Gastrocnemius medialis (tissue), 4 donors: Measurements from ENCODE around the gene SMG6. TPM values are rescaled to one million over a fixed set of nuclear protein-coding genes. Genes with fewer than 3 reads are reported as not detected.
"Not testable (repeated sequence)": the region's sequence is repeated elsewhere in the genome, so short reads cannot be mapped to it uniquely, and the experiment has no call there.

ENCODE experiments used
- ATAC-seq, 2 donors: fragments of 150-250 bp; one replicate each; pipeline ENCODE4 v1.9.1; 2016
- DNase-seq, 2 donors: peaks; one replicate each; pipeline ENCODE4 v3.0.0-alpha.2; 2019
- H3K27ac ChIP-seq, 4 donors: fragments of 200-600 bp; sonication (generic); 1 replicate in 1 of 4; 2 replicates in 3 of 4; pipeline ENCODE4 v1.5.1; 2016 to 2018; ENCODE audit warnings: mild to moderate bottlenecking in 2 of 4, moderate library complexity in 1 of 4
- H3K27me3 ChIP-seq, 3 donors: fragments of 200-600 bp; sonication (generic) in 2 of 3; 1 replicate in 1 of 3; 2 replicates in 2 of 3; pipeline versions ENCODE4 v1.5.1 to v1.6.0; 2016 to 2019; ENCODE audit warnings: mild to moderate bottlenecking in 1 of 3, moderate library complexity in 1 of 3
- H3K36me3 ChIP-seq, 2 donors: fragments of 200-600 bp; sonication (generic) in 1 of 2; one replicate each; pipeline ENCODE4 v1.5.1; 2017 to 2018
- H3K4me1 ChIP-seq, 2 donors: fragments of 200-600 bp; sonication (generic) in 1 of 2; one replicate each; pipeline ENCODE4 v1.5.1; 2016 to 2017; ENCODE audit warnings: mild to moderate bottlenecking in 2 of 2
- H3K4me3 ChIP-seq, 4 donors: fragments of 200-600 bp; sonication (generic) in 3 of 4; 1 replicate in 1 of 4; 2 replicates in 3 of 4; pipeline ENCODE4 v1.5.1; 2016 to 2019; ENCODE audit warnings: mild to moderate bottlenecking in 2 of 4
- H3K9me3 ChIP-seq, 3 donors: fragments of 200-600 bp; sonication (generic) in 2 of 3; 1 replicate in 1 of 3; 2 replicates in 2 of 3; pipeline ENCODE4 v1.5.1; 2016 to 2019
- POLR2A ChIP-seq, 2 donors: fragments of 450-650 bp; IDR thresholded peaks; one replicate each; pipeline ENCODE4 v1.6.1; 2017; ENCODE audit warnings: antibody characterized with exemption in 2 of 2, mild to moderate bottlenecking in 2 of 2, moderate library complexity in 2 of 2
- in situ Hi-C, 4 donors: fragments of 200-750 bp; cut with MboI; loops; one replicate each; pipeline versions ENCODE4 v1.15.0 to v1.8.0; 2017; ENCODE audit warnings: low sequenced_read_pairs in 4 of 4
- intact Hi-C: fragments of 100-400 bp; cut with DNase I; formaldehyde crosslinking; loops from one replicate; pipeline ENCODE4 v1.15.1; 2023; ENCODE audit warnings: low total_unique reads
- total RNA-seq, 4 donors: library from RNA; depleted of rRNA; stranded (reverse); fragments of >200 nt; gene quantifications; one replicate each; pipeline versions ENCODE4 v1.1.0 to v1.2.3, GENCODE V29; 2016
- TF ChIP-seq, protein P1 (sequence below), 5 experiments: fragments of 450-650 bp in 3 of 5; fragments of 200-600 bp in 2 of 5; sonication (generic) in 2 of 5; IDR thresholded peaks in 4 of 5; conservative IDR thresholded peaks in 1 of 5; 1 replicate in 4 of 5; 2 replicates in 1 of 5; pipeline ENCODE4 v1.5.1; 2016 to 2019; ENCODE audit warnings: antibody characterized with exemption in 5 of 5, mild to moderate bottlenecking in 3 of 5, moderate library complexity in 3 of 5

SMG6 gene
- total RNA-seq, 4 donors from 2014 or later, result 20.5 to 27.8 (median 23.0) TPM

GRCh38 chr17:2204393-2204792 lies 99.2 kb downstream of the SMG6 start:
- ATAC-seq, result no peak
- H3K36me3 ChIP-seq, result no peaks in the 10 kb centered on the region
- intact Hi-C loops, result no loop called here

DNA sequence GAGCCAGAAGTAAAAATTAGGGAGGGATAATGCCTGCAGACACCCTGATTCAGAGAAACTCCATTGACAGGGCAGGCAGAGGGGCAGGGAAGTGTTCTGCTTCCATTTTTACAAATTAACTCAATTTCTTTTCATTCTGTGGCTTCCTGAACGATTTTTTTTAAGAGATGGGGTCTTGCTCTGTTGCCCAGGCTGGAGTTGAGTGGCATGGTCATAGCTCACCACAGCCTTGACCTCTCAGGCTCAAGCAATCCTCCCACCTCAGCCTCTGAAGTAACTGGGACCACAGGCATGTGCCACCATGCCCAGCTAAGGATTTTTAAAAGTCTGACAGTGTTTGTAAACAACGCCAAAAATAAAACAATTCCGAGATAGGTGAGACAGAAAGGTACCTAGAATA lies 99.8 kb downstream of the SMG6 start:
- Histone ChIP-seq H3K4me3 (no peak overlapping the region), H3K9me3 (no peaks in the 10 kb centered on the region), H3K4me1 (peaks cover 38 to 41% of the 10 kb centered on the region in 2 donors), H3K27ac (peak overlapping the region in 2 of 4 donors; percentile 32 to 60), H3K36me3 (no peaks in the 10 kb centered on the region), H3K27me3 (no peaks in the 10 kb centered on the region)
- intact Hi-C loops, result no loop called here
- no peak for ATAC-seq
- in situ Hi-C loops, result no loop called here
- no peak for DNase-seq
- TF ChIP-seq POLR2A (IDR thresholded peaks at IDR 0.05), result no peak
- TF ChIP-seq, protein P1, sequence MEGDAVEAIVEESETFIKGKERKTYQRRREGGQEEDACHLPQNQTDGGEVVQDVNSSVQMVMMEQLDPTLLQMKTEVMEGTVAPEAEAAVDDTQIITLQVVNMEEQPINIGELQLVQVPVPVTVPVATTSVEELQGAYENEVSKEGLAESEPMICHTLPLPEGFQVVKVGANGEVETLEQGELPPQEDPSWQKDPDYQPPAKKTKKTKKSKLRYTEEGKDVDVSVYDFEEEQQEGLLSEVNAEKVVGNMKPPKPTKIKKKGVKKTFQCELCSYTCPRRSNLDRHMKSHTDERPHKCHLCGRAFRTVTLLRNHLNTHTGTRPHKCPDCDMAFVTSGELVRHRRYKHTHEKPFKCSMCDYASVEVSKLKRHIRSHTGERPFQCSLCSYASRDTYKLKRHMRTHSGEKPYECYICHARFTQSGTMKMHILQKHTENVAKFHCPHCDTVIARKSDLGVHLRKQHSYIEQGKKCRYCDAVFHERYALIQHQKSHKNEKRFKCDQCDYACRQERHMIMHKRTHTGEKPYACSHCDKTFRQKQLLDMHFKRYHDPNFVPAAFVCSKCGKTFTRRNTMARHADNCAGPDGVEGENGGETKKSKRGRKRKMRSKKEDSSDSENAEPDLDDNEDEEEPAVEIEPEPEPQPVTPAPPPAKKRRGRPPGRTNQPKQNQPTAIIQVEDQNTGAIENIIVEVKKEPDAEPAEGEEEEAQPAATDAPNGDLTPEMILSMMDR (IDR thresholded peaks at IDR 0.05 in 4 of 5, conservative IDR thresholded peaks at IDR 0.05 in 1 of 5), result no peak

More at GRCh38 chr17:2204393-2204792, 99.2 kb downstream of the SMG6 start:
- peaks cover 38 to 44% of the 10 kb centered on the region in 2 donors for H3K4me1 ChIP-seq
- TF ChIP-seq, protein P1 (IDR thresholded peaks at IDR 0.05 in 4 of 5, conservative IDR thresholded peaks at IDR 0.05 in 1 of 5), result no peak
- no peak for TF ChIP-seq POLR2A (IDR thresholded peaks at IDR 0.05)
- in situ Hi-C loops, result no loop called here
- H3K27ac ChIP-seq, result no peak overlapping the region
- no peak overlapping the region for H3K4me3 ChIP-seq
- no peaks in the 10 kb centered on the region for H3K9me3 ChIP-seq
- no peak for DNase-seq
- H3K27me3 ChIP-seq, result no peaks in the 10 kb centered on the region

DNA sequence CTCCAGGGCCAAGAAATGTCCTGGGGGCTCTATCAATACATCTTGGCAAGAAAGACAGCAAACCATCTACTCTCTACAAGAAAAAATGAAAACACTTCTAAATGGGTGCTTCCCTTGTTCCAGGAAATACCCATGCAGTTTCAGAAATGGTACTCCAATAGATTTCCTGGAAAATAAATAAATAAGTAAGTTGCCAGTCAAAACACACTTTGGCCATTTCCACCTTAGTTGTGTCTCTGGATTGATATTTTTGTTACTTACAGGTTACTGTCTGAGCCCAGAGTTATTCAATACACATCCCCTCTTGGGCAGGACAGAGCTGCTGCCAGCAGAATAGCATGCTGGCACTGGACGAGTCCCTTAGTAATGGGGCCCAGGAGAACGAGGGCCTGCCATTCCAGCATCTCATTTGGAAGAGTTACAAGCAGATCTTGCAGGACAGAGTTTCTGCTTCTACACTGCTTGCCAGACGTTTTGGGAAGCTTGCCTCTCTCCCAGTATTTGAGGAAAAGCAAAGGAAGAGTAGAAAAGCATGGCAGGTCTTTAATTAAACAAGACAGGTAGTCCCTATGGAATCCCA lies 100.5 kb downstream of the SMG6 start:
- in situ Hi-C loops (no loop called here), intact Hi-C loops (no loop called here)
- DNase-seq, result no peak
- Histone ChIP-seq H3K4me1 (peaks cover 31 to 34% of the 10 kb centered on the region in 2 donors), H3K27me3 (no peaks in the 10 kb centered on the region), H3K4me3 (no peak overlapping the region), H3K36me3 (no peaks in the 10 kb centered on the region), H3K27ac (peak overlapping the region; percentile 32 to 60 (median 45)), H3K9me3 (no peaks in the 10 kb centered on the region)
- TF ChIP-seq, protein P1 (IDR thresholded peaks at IDR 0.05 in 4 of 5, conservative IDR thresholded peaks at IDR 0.05 in 1 of 5), result no peak
- TF ChIP-seq POLR2A (IDR thresholded peaks at IDR 0.05), result no peak
- ATAC-seq, result no peak

DNA sequence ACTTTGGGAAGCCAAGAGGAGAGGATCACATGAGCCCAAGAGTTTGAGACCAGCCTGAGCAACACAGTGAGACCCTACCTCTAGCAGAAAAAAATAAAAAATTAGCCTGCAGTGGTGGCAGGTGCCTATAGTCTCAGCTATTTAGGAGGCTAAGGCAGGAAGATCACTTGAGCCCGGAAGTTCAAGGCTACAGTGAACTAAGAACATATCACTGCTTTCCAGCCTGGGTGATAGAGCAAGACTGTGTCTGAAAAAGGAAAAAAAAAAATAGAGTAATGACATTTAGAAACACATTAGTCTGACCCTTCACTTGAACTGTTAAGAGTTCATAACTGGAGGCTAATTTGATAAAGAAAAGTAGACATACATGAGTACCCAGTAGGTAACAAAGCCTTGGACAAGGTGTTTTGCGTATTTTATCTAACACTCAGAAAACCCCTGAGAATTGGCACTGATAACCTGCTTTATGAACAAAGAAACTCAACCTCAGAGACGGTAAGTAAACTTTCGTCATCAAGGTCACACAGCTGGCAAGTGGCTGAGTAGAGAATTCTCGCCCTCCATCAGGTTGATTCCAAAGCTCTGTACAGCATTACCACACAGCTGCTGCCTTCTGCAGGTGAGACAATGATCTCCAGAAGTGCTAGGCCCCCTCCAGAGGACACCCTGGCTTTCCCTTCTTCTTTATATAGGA lies 101.1 kb downstream of the SMG6 start:
- Histone ChIP-seq H3K27me3 (no peaks in the 10 kb centered on the region), H3K27ac (peak overlapping the region; percentile 32 to 60 (median 48)), H3K9me3 (no peaks in the 10 kb centered on the region), H3K4me3 (no peak overlapping the region), H3K36me3 (no peaks in the 10 kb centered on the region), H3K4me1 (peaks cover 25 to 29% of the 10 kb centered on the region in 2 donors)
- TF ChIP-seq, protein P1 (IDR thresholded peaks at IDR 0.05 in 4 of 5, conservative IDR thresholded peaks at IDR 0.05 in 1 of 5), result no peak
- TF ChIP-seq POLR2A (IDR thresholded peaks at IDR 0.05), result no peak
- ATAC-seq (no peak), DNase-seq (no peak)
- in situ Hi-C loops (no loop called here), intact Hi-C loops (no loop called here)

DNA sequence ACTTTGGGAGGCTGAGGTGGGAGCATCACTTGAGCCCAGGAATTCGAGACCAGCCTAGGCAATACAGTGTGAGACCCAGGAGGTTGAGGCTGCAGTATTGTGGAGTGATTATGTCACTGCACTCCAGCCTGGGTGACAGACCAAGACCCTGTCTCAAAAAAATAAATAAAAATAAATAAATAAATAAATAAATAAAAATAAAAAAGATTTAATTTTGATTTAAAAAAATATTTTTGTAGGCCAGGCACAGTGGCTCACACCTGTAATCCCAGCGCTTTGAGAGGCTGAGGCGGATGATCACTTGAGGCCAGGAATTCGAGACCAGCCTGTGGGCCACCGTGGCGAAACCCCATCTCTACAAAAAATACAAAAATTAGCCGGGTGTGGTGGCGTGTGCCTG lies 104.2 kb downstream of the SMG6 start:
- H3K9me3 ChIP-seq, H3K4me3 ChIP-seq, intact Hi-C loops, H3K27me3 ChIP-seq, ATAC-seq, H3K36me3 ChIP-seq, H3K27ac ChIP-seq, DNase-seq, in situ Hi-C loops: not testable (repeated sequence)
- peaks cover 30% of the 10 kb centered on the region in 2 donors for H3K4me1 ChIP-seq
